ENCODE data around the gene PRKCA.

DNA sequence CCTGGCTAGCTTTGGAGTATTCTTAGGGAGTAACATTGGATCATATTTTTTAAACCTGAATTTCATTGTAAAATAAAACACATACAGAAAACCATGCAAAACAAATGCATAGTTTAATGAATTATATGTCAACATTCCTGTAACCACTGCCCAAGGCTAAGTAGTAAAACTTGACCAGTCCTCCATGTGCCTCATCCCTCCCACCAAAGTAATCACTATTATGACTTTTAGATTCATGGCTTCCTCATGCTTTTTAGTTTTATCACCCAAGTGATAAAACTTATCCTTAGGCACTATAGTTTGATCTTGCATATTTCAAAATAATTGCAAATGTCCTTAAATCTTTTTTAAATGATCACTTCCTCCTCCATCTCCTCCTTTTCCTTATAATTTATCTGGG, 20.4 kb downstream of the PRKCA start:
- TF ChIP-seq, protein P1, sequence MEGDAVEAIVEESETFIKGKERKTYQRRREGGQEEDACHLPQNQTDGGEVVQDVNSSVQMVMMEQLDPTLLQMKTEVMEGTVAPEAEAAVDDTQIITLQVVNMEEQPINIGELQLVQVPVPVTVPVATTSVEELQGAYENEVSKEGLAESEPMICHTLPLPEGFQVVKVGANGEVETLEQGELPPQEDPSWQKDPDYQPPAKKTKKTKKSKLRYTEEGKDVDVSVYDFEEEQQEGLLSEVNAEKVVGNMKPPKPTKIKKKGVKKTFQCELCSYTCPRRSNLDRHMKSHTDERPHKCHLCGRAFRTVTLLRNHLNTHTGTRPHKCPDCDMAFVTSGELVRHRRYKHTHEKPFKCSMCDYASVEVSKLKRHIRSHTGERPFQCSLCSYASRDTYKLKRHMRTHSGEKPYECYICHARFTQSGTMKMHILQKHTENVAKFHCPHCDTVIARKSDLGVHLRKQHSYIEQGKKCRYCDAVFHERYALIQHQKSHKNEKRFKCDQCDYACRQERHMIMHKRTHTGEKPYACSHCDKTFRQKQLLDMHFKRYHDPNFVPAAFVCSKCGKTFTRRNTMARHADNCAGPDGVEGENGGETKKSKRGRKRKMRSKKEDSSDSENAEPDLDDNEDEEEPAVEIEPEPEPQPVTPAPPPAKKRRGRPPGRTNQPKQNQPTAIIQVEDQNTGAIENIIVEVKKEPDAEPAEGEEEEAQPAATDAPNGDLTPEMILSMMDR (IDR thresholded peaks at IDR 0.05) = no peak
- TF ChIP-seq POLR2A (IDR thresholded peaks at IDR 0.05) = no peak
- TF ChIP-seq POLR2AphosphoS5 (IDR thresholded peaks at IDR 0.05; ENCODE audit: insufficient read depth in 1 of 2, low read depth in 1 of 2) = no peak

All from vagina (tissue), 2 donors.